ENCODE measurements around the gene NCKAP1. TPM values are rescaled to one million over a fixed set of nuclear protein-coding genes. Genes with fewer than 3 reads are reported as not detected.

NCKAP1 gene
- total and polyA plus RNA-seq, 2 of the 4 experiments (the other 2 are of a cell fraction): 91.1 to 160 TPM

GRCh38 chr2:183068561-183068960 is 30.3 kb upstream of the NCKAP1 start:
- no peaks in the 10 kb centered on the region for H4K20me1 ChIP-seq (ENCODE audit: insufficient read depth, low read length)
- POLR2A ChIA-PET (ENCODE audit: unreplicated experiment): no interaction called here
- intact Hi-C loops (cut with micrococcal nuclease): no loop called here
- no peak overlapping the region for H2BK20ac ChIP-seq (ENCODE audit: low read depth, low read length)
- dilution Hi-C loops (cut with HindIII; ENCODE audit: low sequenced_read_pairs, unreplicated experiment): no loop called here
- H2BK5ac ChIP-seq (ENCODE audit: low read depth, low read length, poor library complexity, severe bottlenecking): no peak overlapping the region
- H4K91ac ChIP-seq (ENCODE audit: insufficient read depth, low read depth, low read length): no peak overlapping the region
- H3K27me3 ChIP-seq (ENCODE audit: control insufficient read depth, insufficient read depth, low read length): peaks cover 2% of the 10 kb centered on the region; the same call in 1 of the 2 replicates
- no peak overlapping the region for H3K4me3 ChIP-seq (ENCODE audit: insufficient read depth, low read depth, low read length)
- H2AFZ ChIP-seq (replicated peaks; ENCODE audit: low read length, poor library complexity): no peak overlapping the region
- H3K18ac ChIP-seq (ENCODE audit: low read depth, low read length): no peak overlapping the region
- ATAC-seq (ENCODE audit: low read depth): no peak
- no peak overlapping the region for H3K9ac ChIP-seq (ENCODE audit: low read depth, low read length)
- CTCF ChIA-PET: interaction anchor here (0.6 kb wide), 1 partner anchor 12 kb away, joined by 8 read pairs; no protein-coding TSS in a partner anchor
- no TSS peak for BruUV-seq (replicated peaks)
- no peak overlapping the region for H4K5ac ChIP-seq (ENCODE audit: low read depth, low read length)
- no peak overlapping the region for H2BK120ac ChIP-seq (ENCODE audit: low read depth, low read length)
- H3K4ac ChIP-seq (ENCODE audit: low read depth, low read length): no peak overlapping the region
- in situ Hi-C loops (cut with MboI; ENCODE audit: low sequenced_read_pairs): no loop called here
- no peaks in the 10 kb centered on the region for H3K4me1 ChIP-seq (ENCODE audit: control insufficient read depth, insufficient read depth, low read length)
- no peak overlapping the region for H2BK15ac ChIP-seq (ENCODE audit: low read depth, low read length)
- no peak overlapping the region for H3K4me2 ChIP-seq (ENCODE audit: low read depth, low read length)
- no peak overlapping the region for H3K23ac ChIP-seq (ENCODE audit: low read depth, low read length)
- H3K9me1 ChIP-seq (ENCODE audit: insufficient read depth, low read length): no peaks in the 10 kb centered on the region
- H2AK5ac ChIP-seq (ENCODE audit: low read depth, low read length): no peak overlapping the region
- no peaks in the 10 kb centered on the region for H3K79me1 ChIP-seq (ENCODE audit: low read depth in 1 of 2, low read length in 2 of 2)
- TF ChIP-seq FOS (IDR thresholded peaks at IDR 0.05; ENCODE audit: low read depth, low read length): no peak
- TF ChIP-seq CEBPB (IDR thresholded peaks at IDR 0.05; ENCODE audit: low read depth, low read length): no peak
- no peak for TF ChIP-seq POLR2A (IDR thresholded peaks at IDR 0.05; ENCODE audit: low read depth, low read length)
- no peak for TF ChIP-seq RAD21 (IDR thresholded peaks at IDR 0.05; ENCODE audit: low read length)
- no peak for TF ChIP-seq CHD1 (IDR thresholded peaks at IDR 0.05; ENCODE audit: low read depth, low read length)
- TF ChIP-seq BHLHE40 (IDR thresholded peaks at IDR 0.05; ENCODE audit: low read depth, low read length): no peak
- no peak for TF ChIP-seq MAFK (IDR thresholded peaks at IDR 0.05; ENCODE audit: low read depth, low read length)
- no peak for TF ChIP-seq SMC3 (IDR thresholded peaks at IDR 0.05; ENCODE audit: low read depth, low read length)
- TF ChIP-seq ELK1 (IDR thresholded peaks at IDR 0.05; ENCODE audit: borderline replicate concordance, low read depth, low read length): no peak
- no peak for TF ChIP-seq USF2 (IDR thresholded peaks at IDR 0.05; ENCODE audit: low read depth, low read length)
- no peak for TF ChIP-seq CTCF (conservative IDR thresholded peaks at IDR 0.05; ENCODE audit: low read depth, low read length)
- TF ChIP-seq NFE2L2 (IDR thresholded peaks at IDR 0.05; ENCODE audit: low read depth, low read length): no peak
- no peak for TF ChIP-seq MXI1 (IDR thresholded peaks at IDR 0.05; ENCODE audit: borderline replicate concordance, low read depth, low read length)
- no peak for TF ChIP-seq MAZ (IDR thresholded peaks at IDR 0.05; ENCODE audit: borderline replicate concordance, low read depth, low read length)
- WGBS, 2 experiments (ENCODE audit: extremely low coverage in 2 of 2, insufficient read length in 1 of 2): 80% methylated on average over 1 of the region's 3 CpGs; no CpG with 5 or more reads in 1 of the 2 experiments
- no peak for DNase-seq
- peaks cover 3% of the 10 kb centered on the region; the same call in 1 of the 2 replicates for H3K9me3 ChIP-seq (ENCODE audit: control insufficient read depth, insufficient read depth, low read length)
- H3K27ac ChIP-seq (ENCODE audit: insufficient read depth, low read length): no peak overlapping the region
- no peak overlapping the region for H3K14ac ChIP-seq (replicated peaks; ENCODE audit: low read depth, low read length)
- H3K56ac ChIP-seq (ENCODE audit: extremely low read depth, insufficient read depth, low read length): no peak overlapping the region
- peak overlapping the region; percentile 65 for H2AK9ac ChIP-seq (replicated peaks; ENCODE audit: low read depth, low read length, poor library complexity)
- H4K8ac ChIP-seq (ENCODE audit: low read depth in 2 of 2, low read length in 2 of 2): no peak overlapping the region
- H3K36me3 ChIP-seq (ENCODE audit: control insufficient read depth, insufficient read depth, low read length): no peaks in the 10 kb centered on the region
